Type B pancreatic cell (in vitro differentiated cells): ENCODE results near the gene DCAF15. TPM values are rescaled to one million over a fixed set of nuclear protein-coding genes. Genes with fewer than 3 reads are reported as not detected.

Experiments used
- DNase-seq: peaks from one replicate; pipeline ENCODE4 v3.0.0; 2021; ENCODE audit warnings: mixed read lengths; ENCODE audit not compliant: unreplicated experiment; ENCODE audit errors: extremely low spot score
- H3K27ac Mint-ChIP-seq: 2 replicates; pipeline ENCODE4 v1.8.0; 2021; ENCODE audit warnings: mild to moderate bottlenecking, mixed read lengths
- H3K27me3 Mint-ChIP-seq: 2 replicates; pipeline ENCODE4 v1.8.0; 2021; ENCODE audit warnings: mixed read lengths
- H3K36me3 Mint-ChIP-seq: 2 replicates; pipeline ENCODE4 v1.8.0; 2021; ENCODE audit warnings: mixed read lengths
- H3K4me1 Mint-ChIP-seq: one replicate; pipeline ENCODE4 v1.8.0; 2021; ENCODE audit warnings: mixed read lengths; ENCODE audit not compliant: unreplicated experiment
- H3K4me3 Mint-ChIP-seq: 2 replicates; pipeline ENCODE4 v1.8.0; 2021; ENCODE audit warnings: mild to moderate bottlenecking, mixed read lengths
- H3K9me3 Mint-ChIP-seq: 2 replicates; pipeline ENCODE4 v1.8.0; 2021; ENCODE audit warnings: mixed read lengths
- total RNA-seq: library from RNA; stranded (reverse); gene quantifications from 2 replicates; pipeline ENCODE4 v1.2.1, GENCODE V29; 2021; ENCODE audit warnings: low replicate concordance
- TF ChIP-seq, protein P1 (sequence below): fragments of 200-600 bp; sonication (generic); conservative IDR thresholded peaks from 2 replicates; pipeline ENCODE4 v1.5.0; 2021; ENCODE audit warnings: antibody characterized with exemption, mild to moderate bottlenecking

The DCAF15 gene
- total RNA-seq, 1 donor from 2014 or later = 50.1 TPM

DNA sequence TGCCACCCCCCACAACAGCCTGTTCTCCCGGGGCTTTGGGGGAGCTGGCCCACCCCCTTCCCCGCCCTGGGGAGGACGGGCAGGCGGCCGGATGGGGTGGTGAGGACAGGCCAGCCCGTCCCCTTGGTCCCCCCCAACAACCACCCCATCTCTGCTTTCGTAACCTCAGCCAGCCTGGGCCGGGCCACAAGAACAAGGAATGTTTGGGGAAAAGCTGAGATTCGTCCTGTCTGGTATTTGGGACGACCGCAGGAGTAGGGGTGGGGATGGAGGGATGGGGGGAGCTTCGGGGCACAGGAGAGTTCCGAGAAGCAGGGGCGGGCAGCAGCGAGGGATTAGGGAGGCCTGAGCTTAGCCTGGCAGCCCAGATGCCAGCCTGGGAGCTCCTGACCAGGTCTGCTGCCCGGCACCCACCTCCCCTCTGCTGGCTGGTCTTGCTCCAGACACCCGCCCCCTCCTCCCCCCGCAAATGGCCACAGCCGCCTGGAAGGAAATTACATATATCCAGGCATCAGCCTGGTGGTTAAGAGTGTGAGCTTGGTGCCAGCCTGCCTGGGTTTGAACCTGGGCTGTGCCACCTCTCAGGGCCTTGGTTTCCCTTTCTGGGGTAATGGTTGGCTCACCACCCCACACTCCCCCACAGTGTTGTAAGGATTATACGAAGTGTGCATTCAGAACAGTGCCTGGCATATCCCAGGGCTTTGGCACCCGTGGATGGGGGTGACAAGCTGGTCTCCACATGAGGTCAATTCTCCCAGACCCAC lies 13.8 kb upstream of the DCAF15 start, which contains the start of gene PODNL1:
Gene PODNL1, minus strand, starts transcription at position 117 of the 764 bp plus-strand sequence. CDS start 236 bp downstream, outside the sequence.
- TF ChIP-seq, protein P1, sequence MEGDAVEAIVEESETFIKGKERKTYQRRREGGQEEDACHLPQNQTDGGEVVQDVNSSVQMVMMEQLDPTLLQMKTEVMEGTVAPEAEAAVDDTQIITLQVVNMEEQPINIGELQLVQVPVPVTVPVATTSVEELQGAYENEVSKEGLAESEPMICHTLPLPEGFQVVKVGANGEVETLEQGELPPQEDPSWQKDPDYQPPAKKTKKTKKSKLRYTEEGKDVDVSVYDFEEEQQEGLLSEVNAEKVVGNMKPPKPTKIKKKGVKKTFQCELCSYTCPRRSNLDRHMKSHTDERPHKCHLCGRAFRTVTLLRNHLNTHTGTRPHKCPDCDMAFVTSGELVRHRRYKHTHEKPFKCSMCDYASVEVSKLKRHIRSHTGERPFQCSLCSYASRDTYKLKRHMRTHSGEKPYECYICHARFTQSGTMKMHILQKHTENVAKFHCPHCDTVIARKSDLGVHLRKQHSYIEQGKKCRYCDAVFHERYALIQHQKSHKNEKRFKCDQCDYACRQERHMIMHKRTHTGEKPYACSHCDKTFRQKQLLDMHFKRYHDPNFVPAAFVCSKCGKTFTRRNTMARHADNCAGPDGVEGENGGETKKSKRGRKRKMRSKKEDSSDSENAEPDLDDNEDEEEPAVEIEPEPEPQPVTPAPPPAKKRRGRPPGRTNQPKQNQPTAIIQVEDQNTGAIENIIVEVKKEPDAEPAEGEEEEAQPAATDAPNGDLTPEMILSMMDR = no peak
- H3K27ac Mint-ChIP-seq = no peak within 1 kb of the TSS
- H3K27me3 Mint-ChIP-seq = peaks cover 12% of the 10 kb centered on the region
- DNase-seq = no peak
- H3K9me3 Mint-ChIP-seq = no peaks in the 10 kb centered on the region
- peaks cover 10% of the 10 kb centered on the region for H3K4me1 Mint-ChIP-seq
- H3K36me3 Mint-ChIP-seq = no peaks in the 10 kb centered on the region
- peak within 1 kb of the TSS; percentile 45 for H3K4me3 Mint-ChIP-seq

DNA sequence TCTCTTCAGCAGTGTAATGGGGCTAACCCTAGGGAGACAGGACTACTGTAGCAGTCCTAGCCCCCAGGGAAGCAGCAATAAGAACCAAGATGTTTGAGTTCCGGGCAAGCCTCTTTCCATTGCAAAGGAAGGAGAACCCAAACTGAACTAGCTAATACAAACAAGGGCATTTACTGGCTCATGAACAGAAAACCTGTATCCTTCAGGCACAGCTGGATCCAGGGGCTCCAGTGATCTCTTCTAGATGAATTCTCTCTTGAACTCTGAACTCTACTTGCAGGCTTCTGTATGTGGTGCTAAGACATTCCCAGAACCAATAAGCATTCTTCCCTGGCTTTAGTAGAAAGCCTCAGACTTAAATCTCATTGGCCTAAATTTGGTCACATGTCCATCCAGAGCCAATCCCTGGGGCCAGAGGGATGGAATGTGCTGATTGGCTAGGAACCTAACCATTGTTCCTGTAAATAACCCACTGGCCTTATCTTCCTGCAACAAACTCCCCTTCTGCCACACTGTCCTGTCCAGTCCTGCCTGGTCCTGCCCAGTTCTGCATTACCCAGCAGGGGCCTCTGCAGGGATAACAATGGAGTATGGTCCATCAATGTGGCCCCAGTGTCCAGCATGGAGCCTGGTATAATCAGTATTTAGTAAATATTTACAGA lies 10.2 kb upstream of the DCAF15 start:
- Mint-ChIP-seq H3K4me1 (peaks cover 4% of the 10 kb centered on the region), H3K27ac (no peak overlapping the region), H3K4me3 (no peak overlapping the region), H3K27me3 (peaks cover 3% of the 10 kb centered on the region), H3K36me3 (no peaks in the 10 kb centered on the region), H3K9me3 (no peaks in the 10 kb centered on the region)
- DNase-seq = no peak
- TF ChIP-seq, protein P1 = no peak

DNA sequence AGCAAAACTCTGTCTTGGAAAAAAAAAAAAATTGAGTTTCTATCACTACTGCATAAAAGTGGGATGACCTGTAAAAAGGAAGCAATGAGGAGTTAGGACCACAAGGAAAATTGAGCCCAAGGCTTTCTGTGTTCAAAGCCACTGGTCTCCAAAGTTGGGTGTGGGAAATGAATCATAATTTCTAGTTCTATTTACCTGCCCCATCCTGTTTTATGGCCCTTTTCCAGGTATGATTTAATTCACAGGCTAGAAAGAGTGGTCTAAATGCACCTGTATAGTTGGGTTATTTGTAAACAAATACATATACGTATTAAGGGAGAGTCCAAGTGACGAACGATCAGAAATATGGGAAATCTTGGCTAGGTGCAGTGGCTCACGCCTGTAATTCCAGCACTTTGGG lies 5.9 kb upstream of the DCAF15 start:
- H3K9me3 Mint-ChIP-seq = no peaks in the 10 kb centered on the region

DNA sequence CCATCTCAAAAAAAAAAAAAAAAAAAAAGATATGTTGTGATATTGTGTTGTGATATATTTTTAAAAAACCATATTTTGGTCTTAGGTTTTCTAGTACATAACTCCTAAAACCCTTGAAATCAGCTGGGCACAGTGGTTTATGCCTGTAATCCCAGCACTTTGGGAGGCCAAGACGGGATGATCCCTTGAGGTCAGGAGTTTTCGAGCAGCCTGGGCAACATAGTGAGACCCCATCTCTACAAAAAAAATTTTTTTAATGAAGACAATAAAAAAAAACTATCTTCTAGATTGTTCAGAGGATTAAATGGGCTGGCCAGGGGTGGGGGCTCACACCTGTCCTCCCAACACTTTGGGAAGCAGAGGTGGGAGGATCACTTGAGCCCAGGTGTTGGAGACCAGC lies 1.3 kb upstream of the DCAF15 start:
- TF ChIP-seq, protein P1 = no peak
- Mint-ChIP-seq H3K36me3 (no peaks in the 10 kb centered on the region), H3K27ac (no peak overlapping the region), H3K9me3 (no peaks in the 10 kb centered on the region), H3K4me1 (peaks cover 7% of the 10 kb centered on the region), H3K27me3 (no peaks in the 10 kb centered on the region), H3K4me3 (no peak overlapping the region)
- DNase-seq = no peak

More for the DNA sequence above, 5.9 kb upstream of the DCAF15 start:
- Mint-ChIP-seq H3K36me3 (no peaks in the 10 kb centered on the region), H3K4me1 (no peaks in the 10 kb centered on the region), H3K27me3 (no peaks in the 10 kb centered on the region), H3K27ac (no peak overlapping the region), H3K4me3 (no peak overlapping the region)
- DNase-seq = no peak
- TF ChIP-seq, protein P1 = no peak

DNA sequence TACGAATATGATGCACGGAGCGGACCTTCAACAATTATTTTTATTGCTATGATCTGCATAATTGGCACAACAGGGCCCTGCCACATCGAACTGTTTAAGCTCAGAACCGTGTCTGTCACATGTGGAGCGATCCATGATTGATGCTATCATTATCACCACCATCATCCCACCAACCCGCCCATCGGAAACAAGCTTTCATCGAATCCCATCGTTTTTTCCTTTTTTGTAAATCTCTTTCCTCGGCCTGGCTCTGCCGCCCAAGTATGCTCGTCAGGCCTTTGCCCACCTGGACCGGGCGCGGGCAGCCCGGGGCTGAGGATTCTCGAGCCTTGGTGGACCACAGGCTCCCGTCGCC lies 533 bp upstream of the DCAF15 start:
- Mint-ChIP-seq H3K27ac (peak overlapping the region; percentile 95), H3K36me3 (no peaks in the 10 kb centered on the region), H3K4me3 (peak overlapping the region; percentile 96), H3K4me1 (peaks cover 7% of the 10 kb centered on the region), H3K27me3 (no peaks in the 10 kb centered on the region), H3K9me3 (no peaks in the 10 kb centered on the region)
- TF ChIP-seq, protein P1 = no peak
- DNase-seq = no peak
